T-helper 9 cell (primary cell): ENCODE measurements around the gene PLA2G12B.
"Not testable (repeated sequence)": the region's sequence is repeated elsewhere in the genome, so short reads cannot be mapped to it uniquely, and the experiment has no call there.

Experiments
- DNase-seq: peaks from one replicate; pipeline ENCODE4 v3.0.0-alpha.2; 2020
- total RNA-seq, 2 donors: gene quantifications; one replicate each; lab custom pipeline; 2026; lab: John Stamatoyannopoulos, UW

Gene PLA2G12B
- 0 reads per million in 2 donors for total RNA-seq

DNA sequence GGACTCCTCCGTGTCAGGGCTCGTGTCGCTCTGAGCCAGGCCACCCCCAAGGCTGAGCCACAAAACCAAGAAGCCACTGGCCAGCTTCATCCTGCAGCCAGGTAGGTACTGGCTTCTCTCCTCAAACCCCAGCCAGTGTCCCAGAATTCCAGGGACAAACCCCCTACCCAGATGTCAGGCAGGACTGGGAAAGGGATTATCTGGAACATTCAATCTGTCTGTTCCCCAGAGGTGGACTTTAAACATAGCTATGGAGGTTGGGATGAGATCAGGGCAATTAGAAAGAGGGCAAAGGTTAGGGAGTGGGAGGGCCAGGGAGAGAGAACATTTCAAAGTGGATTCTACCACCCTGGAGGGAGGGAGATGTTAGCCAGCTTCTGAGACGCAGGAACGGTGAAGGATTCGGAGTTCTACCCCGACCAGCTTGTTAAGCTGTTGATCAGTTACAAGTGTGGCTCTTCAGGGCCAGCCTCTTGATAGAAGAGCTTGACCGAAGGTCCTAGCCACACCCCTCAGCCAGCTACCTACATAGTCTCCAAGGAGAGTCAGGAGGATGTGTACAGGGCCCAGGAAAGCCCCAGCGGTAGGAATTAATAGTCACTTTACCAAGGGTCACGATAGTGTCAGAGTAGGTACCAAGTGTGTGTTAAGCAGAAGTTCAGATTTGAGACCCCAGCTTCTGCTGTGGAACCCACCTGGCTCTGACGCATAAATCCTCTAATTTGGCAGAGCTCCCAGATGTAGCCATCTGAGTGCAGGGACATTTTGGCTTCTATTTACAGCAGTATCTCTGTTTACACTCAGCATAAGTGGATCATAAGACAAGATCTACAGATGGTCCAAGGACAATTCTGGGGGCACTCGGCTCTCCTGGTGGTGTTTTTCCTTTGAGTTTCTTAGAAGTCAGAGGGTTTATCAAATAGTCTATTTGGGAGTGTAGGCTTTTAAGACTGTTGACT lies at the start of gene PLA2G12B:
TSS of gene PLA2G12B (minus strand) at position 211 of the 959 bp plus-strand sequence. CDS start at position 90, 121 bp downstream.
- DNase-seq, result no peak

DNA sequence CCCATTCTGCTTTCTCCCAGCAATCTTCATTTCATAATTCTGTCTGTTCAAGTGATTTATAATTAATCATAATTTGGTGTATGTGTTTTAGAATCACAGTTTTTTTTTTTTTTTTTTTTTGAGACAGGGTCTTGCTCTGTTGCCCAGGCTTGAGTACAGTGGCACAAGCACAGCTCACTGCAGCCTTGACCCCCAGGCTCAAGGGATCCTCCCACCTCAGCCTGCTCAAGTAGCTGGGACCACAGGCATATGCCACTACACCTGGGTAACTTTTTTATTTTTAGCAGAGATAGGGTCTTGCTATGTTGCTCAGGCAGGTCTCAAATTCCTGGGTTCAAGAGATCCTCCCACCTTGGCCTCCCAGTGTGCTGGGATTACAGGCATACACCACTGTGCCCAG lies 49.2 kb upstream of the PLA2G12B start:
- no peak for DNase-seq

- DNase-seq, result no peak
Observed at GRCh38 chr10:73000973-73001372, 46.4 kb upstream of the PLA2G12B start.

GRCh38 chr10:72997099-72997498 lies 42.5 kb upstream of the PLA2G12B start:
- no peak for DNase-seq

GRCh38 chr10:72995459-72995858 lies 40.9 kb upstream of the PLA2G12B start:
- DNase-seq, result not testable (repeated sequence)

DNA sequence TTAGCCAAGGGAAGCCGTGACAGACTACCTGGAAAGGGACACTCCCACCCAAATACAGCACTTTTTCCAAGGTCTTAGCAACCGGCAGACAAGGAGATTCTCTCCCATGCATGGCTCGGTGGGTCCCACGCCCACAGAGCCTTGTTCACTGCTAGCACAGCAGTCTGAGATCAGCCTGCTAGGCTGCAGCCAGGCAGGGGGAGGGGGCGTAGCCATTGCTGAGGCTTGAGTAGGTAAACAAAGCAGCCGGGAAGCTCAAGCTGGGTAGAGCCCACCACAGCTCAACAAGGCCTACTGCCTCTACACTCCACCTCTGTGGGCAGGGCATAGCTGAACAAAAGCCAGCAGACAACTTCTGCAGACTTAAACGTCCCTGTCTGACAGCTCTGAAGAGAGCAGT lies 35.2 kb upstream of the PLA2G12B start:
- DNase-seq, result not testable (repeated sequence)

DNA sequence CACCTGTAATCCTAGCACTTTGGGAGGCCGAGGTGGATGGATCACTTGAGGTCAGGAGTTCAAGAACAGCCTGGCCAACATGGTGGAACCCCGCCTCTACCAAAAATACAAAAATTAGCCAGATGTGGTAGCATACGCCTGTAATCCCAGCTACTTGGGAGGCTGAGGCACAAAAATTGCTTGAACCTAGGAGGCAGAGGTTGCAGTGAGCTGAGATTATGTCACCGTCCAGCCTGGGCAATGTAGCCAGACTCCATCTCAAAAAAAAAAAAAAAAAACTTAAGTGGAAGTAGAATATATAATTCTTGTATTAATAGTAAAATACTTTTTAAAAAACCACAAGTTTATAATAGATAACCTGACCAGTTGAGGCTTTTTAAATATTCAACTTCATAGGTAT lies 30.0 kb upstream of the PLA2G12B start:
- DNase-seq, result not testable (repeated sequence)

GRCh38 chr10:72981882-72982529 lies 27.4 kb upstream of the PLA2G12B start:
- no peak for DNase-seq

GRCh38 chr10:72981028-72981881 lies 26.6 kb upstream of the PLA2G12B start:
- DNase-seq, result no peak

- no peak for DNase-seq
Observed at GRCh38 chr10:72980348-72980747, 25.7 kb upstream of the PLA2G12B start.

- no peak for DNase-seq
Observed at GRCh38 chr10:72979709-72980108, 25.1 kb upstream of the PLA2G12B start.

- no peak for DNase-seq
Observed at GRCh38 chr10:72976886-72977285, 22.3 kb upstream of the PLA2G12B start.

- no peak for DNase-seq
Observed at GRCh38 chr10:72956001-72956400, 1.4 kb upstream of the PLA2G12B start.

DNA sequence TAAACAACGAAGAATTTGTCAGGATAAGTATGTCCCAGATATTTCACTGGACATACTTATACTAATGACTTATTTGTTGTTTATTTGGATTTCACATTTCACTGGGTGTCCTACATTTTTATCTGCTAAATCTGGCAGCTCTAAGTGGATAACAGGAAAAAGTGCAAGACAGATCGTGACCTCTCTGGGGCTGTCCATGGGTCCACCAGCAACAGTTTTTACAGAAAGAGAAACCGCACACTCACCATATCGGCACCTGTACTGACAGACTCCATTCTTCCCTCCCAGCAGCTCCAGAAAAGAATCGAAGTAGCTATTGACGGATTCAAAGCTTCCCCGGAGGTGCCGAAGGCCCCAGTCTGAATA lies 393 bp downstream of the PLA2G12B start:
- no peak for DNase-seq

- no peak for DNase-seq
Observed at GRCh38 chr10:72953687-72954086, 919 bp downstream of the PLA2G12B start.

DNA sequence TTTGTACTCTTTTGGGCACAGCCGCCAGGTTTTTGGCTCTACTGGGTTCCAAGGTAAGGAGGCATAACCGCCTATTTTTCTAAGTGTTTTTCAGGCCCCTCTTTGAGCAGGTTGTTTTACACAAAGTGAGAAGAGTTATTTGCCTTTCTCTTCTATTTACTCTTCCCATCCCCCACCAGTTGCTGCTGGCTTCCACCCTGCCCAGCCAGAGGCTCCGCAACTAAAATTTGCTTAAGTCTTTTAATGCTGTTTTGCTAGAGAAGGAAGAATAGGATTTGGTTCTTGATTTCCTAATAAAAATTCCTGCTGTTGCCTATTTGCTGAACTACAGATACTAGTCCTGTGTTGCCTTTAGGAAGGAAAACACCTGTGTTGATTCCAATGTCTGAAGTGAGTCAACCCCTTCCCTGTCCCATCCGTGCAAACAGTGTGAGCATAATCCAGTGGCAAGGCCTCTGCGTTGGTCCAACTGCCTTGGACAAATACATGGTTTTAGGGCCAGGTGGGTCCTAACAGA lies 1.9 kb downstream of the PLA2G12B start:
- DNase-seq, result no peak

DNA sequence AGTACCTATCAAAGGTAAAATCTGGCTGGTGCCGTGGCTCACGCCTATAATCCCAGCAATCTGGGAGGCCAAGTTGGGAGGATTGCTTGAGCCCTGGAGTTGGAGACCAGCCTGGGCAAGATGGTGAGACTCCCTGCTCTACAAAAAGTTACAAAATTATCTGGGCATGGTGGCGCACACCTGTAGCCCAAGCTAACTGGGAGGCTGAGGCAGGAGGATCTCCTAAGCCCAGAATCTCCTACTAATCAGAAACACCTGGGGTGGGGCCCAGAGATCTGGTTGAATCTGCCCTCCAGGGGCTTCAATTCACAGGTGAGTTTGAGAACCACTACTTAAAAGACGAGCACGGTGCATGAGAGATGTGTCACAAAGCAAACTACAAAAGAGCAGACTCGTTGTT lies 2.4 kb downstream of the PLA2G12B start:
- no peak for DNase-seq

GRCh38 chr10:72951760-72952159 lies 2.8 kb downstream of the PLA2G12B start:
- no peak for DNase-seq

DNA sequence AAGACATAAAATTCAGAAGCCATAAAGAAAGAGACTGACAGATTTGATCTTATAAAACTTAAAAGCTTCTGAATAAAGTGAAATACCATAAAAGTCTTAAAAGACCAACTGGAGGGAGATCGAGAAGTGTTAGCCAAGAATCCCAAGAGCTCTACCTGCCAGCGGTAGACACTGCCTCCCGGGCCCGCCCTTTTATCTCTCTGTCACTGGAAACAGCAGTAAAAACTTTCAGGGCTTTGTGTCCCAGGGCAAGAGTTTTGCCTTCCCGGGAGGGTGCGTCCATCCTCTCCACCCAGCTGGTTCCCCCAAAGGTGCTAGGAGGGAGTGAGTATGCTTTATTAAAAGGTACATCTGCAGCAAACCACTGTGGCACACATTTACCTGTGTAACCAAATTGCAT lies 5.8 kb downstream of the PLA2G12B start:
- no peak for DNase-seq

DNA sequence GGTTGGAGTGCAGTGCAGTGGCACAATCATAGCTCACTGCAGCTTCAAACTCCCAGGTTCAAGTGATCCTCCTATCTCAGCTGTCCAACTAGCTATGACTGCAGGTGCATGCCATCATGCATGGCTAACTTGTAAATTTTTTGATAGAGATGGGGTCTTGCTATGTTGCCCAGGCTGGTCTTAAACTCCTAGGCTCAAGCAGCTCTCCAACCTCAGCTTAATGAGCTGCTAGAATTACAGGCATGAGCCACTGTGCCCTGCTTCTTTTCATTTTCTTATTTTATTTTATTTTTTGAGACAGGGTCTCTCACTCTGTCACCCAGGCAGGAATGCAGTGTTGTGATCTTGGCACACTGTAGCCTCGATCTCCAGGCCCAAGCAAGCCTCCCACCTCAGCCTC lies 7.6 kb downstream of the PLA2G12B start:
- no peak for DNase-seq

DNA sequence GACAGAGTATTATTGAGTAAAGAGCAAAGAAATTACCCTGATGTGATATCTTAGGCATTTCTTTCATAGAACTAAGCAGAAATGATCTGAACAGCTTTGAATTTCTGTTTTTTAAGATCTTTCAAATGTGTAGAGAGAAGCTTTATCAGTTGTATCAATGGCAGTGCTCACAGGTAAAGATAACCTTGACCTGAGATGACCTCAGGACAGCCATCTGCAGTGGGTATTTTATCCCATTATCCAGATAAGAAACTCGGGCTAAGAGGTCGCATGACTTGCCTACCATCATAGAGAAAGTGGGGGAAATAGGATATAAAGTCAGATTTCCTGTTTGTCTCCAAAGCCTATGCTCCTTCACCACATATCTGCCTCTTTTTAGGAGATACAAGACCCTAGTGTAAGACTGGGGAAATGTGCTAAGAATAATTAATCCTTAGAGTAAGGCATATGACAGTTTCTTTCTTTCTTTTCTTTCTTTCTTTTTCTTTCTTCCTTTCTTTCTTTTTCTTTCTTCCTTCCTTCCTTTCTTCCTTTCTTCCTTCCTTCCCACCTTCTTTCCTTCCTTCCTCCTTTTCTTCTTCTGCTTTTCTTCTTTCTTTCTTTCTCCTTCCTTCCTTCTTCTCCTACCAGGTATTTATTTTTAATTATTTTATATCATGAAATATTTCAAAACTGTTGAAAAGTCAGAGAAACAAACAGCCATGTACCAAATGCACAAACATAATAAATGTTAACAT lies 10.9 kb downstream of the PLA2G12B start:
- no peak for DNase-seq

- DNase-seq, result no peak
Observed at GRCh38 chr10:72935361-72935760, 19.2 kb downstream of the PLA2G12B start.
